ENCODE measurements around the gene RPL5. TPM values are rescaled to one million over a fixed set of nuclear protein-coding genes. Genes with fewer than 3 reads are reported as not detected.

RPL5 gene
- total RNA-seq, 1 experiment from 2014 or later = 1,607 TPM

- H3K4me1 Mint-ChIP-seq (ENCODE audit: insufficient read depth, unreplicated experiment) = no peaks in the 10 kb centered on the region
- POLR2A ChIA-PET = interaction anchor here (0.6 to 1.5 kb wide), 5 partner anchors 10 to 83 kb away, joined by 3 to 4 read pairs (median 3); partner anchors contain the start of gene RPL5
- BruUV-seq (replicated peaks) = no TSS peak
- no peak for TF ChIP-seq CTCF (IDR thresholded peaks at IDR 0.05; ENCODE audit: unreplicated experiment)
- H3K9me3 Mint-ChIP-seq (ENCODE audit: unreplicated experiment) = no peaks in the 10 kb centered on the region
- CTCF ChIA-PET = interaction anchor here (0.6 to 2.5 kb wide), 7 partner anchors 18 to 415 kb away, joined by 3 to 8 read pairs (median 4); no protein-coding TSS in a partner anchor
- no peak overlapping the region for H3K4me3 Mint-ChIP-seq (ENCODE audit: unreplicated experiment)
- intact Hi-C loops (cut with micrococcal nuclease) = no loop called here
- H3K27ac Mint-ChIP-seq (ENCODE audit: low read depth, unreplicated experiment) = no peak overlapping the region
- no peaks in the 10 kb centered on the region for H3K36me3 Mint-ChIP-seq (ENCODE audit: insufficient read depth, unreplicated experiment)
- H3K27me3 Mint-ChIP-seq (ENCODE audit: insufficient read depth, unreplicated experiment) = no peaks in the 10 kb centered on the region
- no peak for DNase-seq (ENCODE audit: unreplicated experiment)
Observed at GRCh38 chr1:92877081-92877711, 45.4 kb downstream of the RPL5 start.

DNA sequence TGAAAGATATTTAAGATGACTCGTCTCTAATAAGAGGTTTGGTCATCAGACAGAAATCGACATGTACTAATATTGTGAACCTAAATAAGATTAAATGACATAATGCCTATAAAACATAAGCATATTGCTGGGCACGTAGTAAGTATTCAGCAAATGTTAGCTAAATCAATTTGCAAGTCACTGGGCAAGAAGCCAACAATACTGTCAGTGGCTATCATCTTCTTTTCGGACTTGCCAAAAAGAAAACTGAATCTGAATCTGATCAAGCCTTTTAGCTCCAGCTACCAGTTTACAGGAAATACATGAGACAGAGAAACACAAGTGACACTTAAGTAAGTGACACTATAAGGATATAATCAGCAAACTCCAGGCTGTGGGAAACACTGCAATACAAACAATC, 46.0 kb downstream of the RPL5 start:
- H3K27ac Mint-ChIP-seq (ENCODE audit: low read depth, unreplicated experiment) = no peak overlapping the region
- H3K27me3 Mint-ChIP-seq (ENCODE audit: insufficient read depth, unreplicated experiment) = no peaks in the 10 kb centered on the region
- H3K4me3 Mint-ChIP-seq (ENCODE audit: unreplicated experiment) = no peak overlapping the region
- no peaks in the 10 kb centered on the region for H3K4me1 Mint-ChIP-seq (ENCODE audit: insufficient read depth, unreplicated experiment)
- intact Hi-C loops (cut with micrococcal nuclease) = no loop called here
- TF ChIP-seq CTCF (IDR thresholded peaks at IDR 0.05; ENCODE audit: unreplicated experiment) = no peak
- POLR2A ChIA-PET = interaction anchor here (0.8 kb wide), 1 partner anchor 11 kb away, joined by 3 read pairs; no protein-coding TSS in a partner anchor
- peaks cover 4% of the 10 kb centered on the region for H3K9me3 Mint-ChIP-seq (ENCODE audit: unreplicated experiment)
- CTCF ChIA-PET = interaction anchor here (0.7 to 2.5 kb wide), 6 partner anchors 13 to 117 kb away, joined by 3 to 8 read pairs (median 4); no protein-coding TSS in a partner anchor
- DNase-seq (ENCODE audit: unreplicated experiment) = no peak
- H3K36me3 Mint-ChIP-seq (ENCODE audit: insufficient read depth, unreplicated experiment) = no peaks in the 10 kb centered on the region
- BruUV-seq (replicated peaks) = no TSS peak

DNA sequence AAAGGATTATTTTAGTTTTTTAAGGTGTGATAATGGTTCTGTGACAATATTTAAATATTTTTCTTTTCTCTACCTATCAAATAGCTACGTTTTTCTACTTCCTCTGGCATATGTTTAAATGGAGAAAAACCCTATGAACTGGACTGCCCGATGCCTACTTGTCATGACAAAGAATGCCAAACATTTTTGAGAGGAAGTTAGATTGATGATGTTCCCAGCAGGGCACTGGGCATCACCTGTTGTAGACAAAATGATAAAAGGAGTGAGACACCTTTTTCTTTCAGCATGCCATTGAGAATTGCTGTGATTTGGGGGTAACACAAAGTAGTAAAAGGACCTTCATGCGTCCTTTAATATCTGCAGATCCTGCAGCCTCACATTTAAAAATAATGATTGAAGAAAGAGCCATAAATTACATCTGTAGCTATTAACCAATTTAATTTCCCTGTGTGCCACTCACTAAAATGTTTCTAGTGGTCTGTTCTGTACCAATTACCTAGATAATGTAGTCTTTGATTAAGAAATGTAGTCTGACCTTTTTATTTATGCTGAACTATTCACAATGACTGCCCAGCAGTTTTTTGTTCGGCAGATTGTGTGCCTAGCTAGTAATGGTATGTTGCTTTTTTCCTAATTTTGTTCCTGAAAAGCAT, 47.6 kb downstream of the RPL5 start:
- CTCF ChIA-PET = interaction anchor here (0.7 to 2.5 kb wide), 6 partner anchors 13 to 766 kb away, joined by 3 to 8 read pairs (median 4); no protein-coding TSS in a partner anchor

More for the DNA sequence above, 47.6 kb downstream of the RPL5 start:
- intact Hi-C loops (cut with micrococcal nuclease) = no loop called here
- no peak for DNase-seq (ENCODE audit: unreplicated experiment)
- BruUV-seq (replicated peaks) = no TSS peak
- H3K9me3 Mint-ChIP-seq (ENCODE audit: unreplicated experiment) = peaks cover 4% of the 10 kb centered on the region
- no peak overlapping the region for H3K4me3 Mint-ChIP-seq (ENCODE audit: unreplicated experiment)
- no peak overlapping the region for H3K27ac Mint-ChIP-seq (ENCODE audit: low read depth, unreplicated experiment)
- no peaks in the 10 kb centered on the region for H3K36me3 Mint-ChIP-seq (ENCODE audit: insufficient read depth, unreplicated experiment)
- POLR2A ChIA-PET = interaction anchor here (1.4 kb wide), 1 partner anchor 11 kb away, joined by 5 read pairs; no protein-coding TSS in a partner anchor
- no peaks in the 10 kb centered on the region for H3K4me1 Mint-ChIP-seq (ENCODE audit: insufficient read depth, unreplicated experiment)
- no peaks in the 10 kb centered on the region for H3K27me3 Mint-ChIP-seq (ENCODE audit: insufficient read depth, unreplicated experiment)
- no peak for TF ChIP-seq CTCF (IDR thresholded peaks at IDR 0.05; ENCODE audit: unreplicated experiment)

All from MCF 10A (cell line).